Measurements from ENCODE around the gene EIF3A.
"Not testable (repeated sequence)": the region's sequence is repeated elsewhere in the genome, so short reads cannot be mapped to it uniquely, and the experiment has no call there.

EIF3A gene

GRCh38 chr10:119098576-119098975, 18.0 kb upstream of the EIF3A start:
- no peak for TF ChIP-seq CTCF (IDR thresholded peaks at IDR 0.05; ENCODE audit: low read depth, low read length, missing control alignments)
- in situ Hi-C loops (cut with HindIII; ENCODE audit: low sequenced_read_pairs): no loop called here
- DNase-seq (ENCODE audit: low read depth): no peak
- no peak overlapping the region for H3K4me3 ChIP-seq (ENCODE audit: low read depth, low read length)

- DNase-seq (ENCODE audit: low read depth); in situ Hi-C loops (cut with HindIII; ENCODE audit: low sequenced_read_pairs); H3K4me3 ChIP-seq (ENCODE audit: low read depth, low read length): not testable (repeated sequence)
Observed at GRCh38 chr10:119096641-119097415, 16.2 kb upstream of the EIF3A start.

GRCh38 chr10:119095640-119096039, 15.0 kb upstream of the EIF3A start:
- no peak for TF ChIP-seq CTCF (IDR thresholded peaks at IDR 0.05; ENCODE audit: low read depth, low read length, missing control alignments)
- DNase-seq (ENCODE audit: low read depth): no peak
- no peak overlapping the region for H3K4me3 ChIP-seq (ENCODE audit: low read depth, low read length)
- in situ Hi-C loops (cut with HindIII; ENCODE audit: low sequenced_read_pairs): no loop called here

- in situ Hi-C loops (cut with HindIII; ENCODE audit: low sequenced_read_pairs): no loop called here
- no peak overlapping the region for H3K4me3 ChIP-seq (ENCODE audit: low read depth, low read length)
- DNase-seq (ENCODE audit: low read depth): peak; percentile 37
Observed at GRCh38 chr10:119090968-119091367, 10.4 kb upstream of the EIF3A start.

GRCh38 chr10:119090026-119090795, 9.6 kb upstream of the EIF3A start:
- no peak for TF ChIP-seq CTCF (IDR thresholded peaks at IDR 0.05; ENCODE audit: low read depth, low read length, missing control alignments)
- in situ Hi-C loops (cut with HindIII; ENCODE audit: low sequenced_read_pairs): no loop called here
- H3K4me3 ChIP-seq (ENCODE audit: low read depth, low read length): no peak overlapping the region
- DNase-seq (ENCODE audit: low read depth): no peak

More at GRCh38 chr10:119090968-119091367, 10.4 kb upstream of the EIF3A start:
- no peak for TF ChIP-seq CTCF (IDR thresholded peaks at IDR 0.05; ENCODE audit: low read depth, low read length, missing control alignments)

GRCh38 chr10:119087271-119087882, 6.8 kb upstream of the EIF3A start:
- H3K4me3 ChIP-seq (ENCODE audit: low read depth, low read length): no peak overlapping the region
- in situ Hi-C loops (cut with HindIII; ENCODE audit: low sequenced_read_pairs): no loop called here
- no peak for TF ChIP-seq CTCF (IDR thresholded peaks at IDR 0.05; ENCODE audit: low read depth, low read length, missing control alignments)
- no peak for DNase-seq (ENCODE audit: low read depth)

All from astrocyte of the cerebellum (primary cell).